ENCODE results near the gene VRK3. TPM values are rescaled to one million over a fixed set of nuclear protein-coding genes. Genes with fewer than 3 reads are reported as not detected.

The VRK3 gene
- total and polyA plus RNA-seq, 2 donors (not counting 1 experiment from before 2014, with no cell fraction given): 58.5 to 123 TPM

- WGBS (ENCODE audit: insufficient coverage): 94% methylated on average over 7 of the region's 21 CpGs
- H3K4me3 Mint-ChIP-seq: no peak overlapping the region
- intact Hi-C loops (cut with micrococcal nuclease): no loop called here
These were observed 43.3 kb downstream of the VRK3 start for GRCh38 chr19:49981603-49982593.

More at GRCh38 chr19:49981603-49982593, 43.3 kb downstream of the VRK3 start:
- no peak overlapping the region for H3K27ac Mint-ChIP-seq
- Histone ChIP-seq H3K27ac (ENCODE audit: low read length in 2 of 2) (no peak overlapping the region), H3K4me1 (ENCODE audit: control insufficient read depth in 2 of 2, insufficient read depth in 2 of 2, low read length in 2 of 2) (no peaks in the 10 kb centered on the region), H3K27me3 (replicated peaks in 1 of 4; ENCODE audit: control extremely low read depth in 1 of 4, control insufficient read depth in 3 of 4, insufficient read depth in 4 of 4, low read length in 3 of 4) (no peaks in the 10 kb centered on the region), H3K4me3 (ENCODE audit: control extremely low read depth in 1 of 5, extremely low read depth in 1 of 5, insufficient read depth in 1 of 5, low read depth in 2 of 5, low read length in 4 of 5) (no peak overlapping the region), H3K9me3 (ENCODE audit: control extremely low read depth in 1 of 3, control insufficient read depth in 2 of 3, insufficient read depth in 1 of 3, low read length in 2 of 3) (peaks cover 0 to 3% (median 0%) of the 10 kb centered on the region in 3 donors), H2AFZ (ENCODE audit: insufficient read depth, low read depth, low read length, poor library complexity, severe bottlenecking) (no peak overlapping the region), H3K9ac (ENCODE audit: low read length) (no peak overlapping the region), H4K20me1 (ENCODE audit: control insufficient read depth, insufficient read depth, low read length, poor library complexity, severe bottlenecking) (peaks cover 13% of the 10 kb centered on the region), H3K4me2 (replicated peaks; ENCODE audit: low read depth, low read length, poor library complexity, severe bottlenecking) (no peak overlapping the region), H3K79me2 (ENCODE audit: control insufficient read depth, insufficient read depth, low read length) (no peaks in the 10 kb centered on the region), H3K36me3 (replicated peaks in 1 of 2; ENCODE audit: control extremely low read depth in 1 of 2, control insufficient read depth in 1 of 2, extremely low read depth in 1 of 2, insufficient read depth in 2 of 2, low read length in 1 of 2) (peaks cover 0 to 45% of the 10 kb centered on the region in 2 experiments)
- H3K9me3 Mint-ChIP-seq (ENCODE audit: insufficient read depth): no peaks in the 10 kb centered on the region
- ChIA-PET POLR2A (no interaction called here), CTCF (interaction anchor here (1.0 kb wide), 1 partner anchor 65 kb away, joined by 5 read pairs; no protein-coding TSS in a partner anchor)
- H3K27me3 Mint-ChIP-seq: no peaks in the 10 kb centered on the region
- TF ChIP-seq EZH2 (IDR thresholded peaks at IDR 0.05; ENCODE audit: borderline replicate concordance, insufficient read depth, low read depth, low read length, poor library complexity, severe bottlenecking) (no peak), CTCF (IDR thresholded peaks at IDR 0.05) (no peak)
- no peak for ATAC-seq (ENCODE audit: low read depth)
- H3K4me1 Mint-ChIP-seq: no peaks in the 10 kb centered on the region
- DNase-seq: no peak
